OCI-LY7 (cell line): ENCODE data around the gene MROH7. TPM values are rescaled to one million over a fixed set of nuclear protein-coding genes. Genes with fewer than 3 reads are reported as not detected.

Experiments
- BruUV-seq: library from RNA; stranded (reverse); fragments of 400-500 nt; replicated peaks from 2 replicates; lab custom pipeline; 2021; lab: Mats Ljungman, UMichigan
- CTCF ChIA-PET: fragments of 300-600 bp; sonication (Branson Sonifier 250); formaldehyde crosslinking; loops from one replicate; lab custom pipeline; 2022; ENCODE audit warnings: antibody characterized with exemption; ENCODE audit not compliant: unreplicated experiment; lab: Charles Lee
- POLR2A ChIA-PET: fragments of 300-600 bp; sonication (Branson Sonifier 250); formaldehyde crosslinking; loops from one replicate; lab custom pipeline; 2022; ENCODE audit warnings: antibody characterized with exemption; lab: Charles Lee
- DNase-seq: peaks from one replicate; pipeline ENCODE4 v3.0.0-alpha.2; 2015; ENCODE audit warnings: low spot score
- H2AFZ ChIP-seq: fragments of 200-600 bp; sonication (generic), shearing (Covaris generic); 2 replicates; pipeline ENCODE4 v1.6.1; 2014; ENCODE audit warnings: mild to moderate bottlenecking, antibody characterized with exemption, low read length, moderate library complexity
- H3K27ac ChIP-seq: fragments of 200-600 bp; sonication (generic); 2 replicates; pipeline ENCODE4 v1.5.1; 2014; ENCODE audit warnings: mixed run types, low read depth, mild to moderate bottlenecking, moderate library complexity, low read length, inconsistent platforms; ENCODE audit not compliant: poor library complexity, severe bottlenecking
- H3K36me3 ChIP-seq: fragments of 200-600 bp; sonication (generic); 2 replicates; pipeline ENCODE4 v1.6.1; 2014; ENCODE audit warnings: mild to moderate bottlenecking, antibody characterized with exemption, low read length, moderate library complexity, mixed read lengths; ENCODE audit not compliant: insufficient read depth
- H3K4me1 ChIP-seq: fragments of 200-600 bp; sonication (generic); 2 replicates; pipeline ENCODE4 v1.5.1; 2014; ENCODE audit warnings: mild to moderate bottlenecking, low read length; ENCODE audit not compliant: insufficient read depth, poor library complexity, severe bottlenecking
- H3K4me2 ChIP-seq: fragments of 200-600 bp; sonication (generic); 2 replicates; pipeline ENCODE4 v1.6.1; 2014; ENCODE audit warnings: mild to moderate bottlenecking, low read length
- H3K4me3 ChIP-seq: fragments of 200-600 bp; sonication (generic); 2 replicates; pipeline ENCODE4 v1.5.1; 2014; ENCODE audit warnings: mild to moderate bottlenecking, low read depth, low read length; ENCODE audit not compliant: poor library complexity, severe bottlenecking
- H3K79me2 ChIP-seq: fragments of 200-600 bp; sonication (generic); 2 replicates; pipeline ENCODE4 v1.6.1; 2016; ENCODE audit warnings: low read depth, mild to moderate bottlenecking, low read length, moderate library complexity, mixed read lengths; ENCODE audit not compliant: insufficient read depth
- H3K9me2 ChIP-seq: fragments of 200-600 bp; sonication (generic); 2 replicates; pipeline ENCODE4 v1.6.1; 2016; ENCODE audit warnings: mild to moderate bottlenecking, low read length, mixed read lengths; ENCODE audit not compliant: insufficient read depth
- H3K9me3 ChIP-seq: fragments of 200-600 bp; sonication (generic); 2 replicates; pipeline ENCODE4 v1.6.1; 2014; ENCODE audit warnings: mild to moderate bottlenecking, mixed run types, low read length, mixed read lengths
- H4K20me1 ChIP-seq: fragments of 200-600 bp; sonication (generic); 2 replicates; pipeline ENCODE4 v1.6.1; 2014; ENCODE audit warnings: mild to moderate bottlenecking, antibody characterized with exemption, low read length, moderate library complexity, mixed read lengths; ENCODE audit not compliant: insufficient read depth
- CTCF ChIP-seq: fragments of 200-600 bp; sonication (generic); conservative IDR thresholded peaks from 2 replicates; pipeline ENCODE4 v1.5.1; 2014; ENCODE audit warnings: mild to moderate bottlenecking, antibody characterized with exemption, low read length, moderate library complexity, mixed read lengths
- EZH2phosphoT487 ChIP-seq: fragments of 200-600 bp; sonication (generic); IDR thresholded peaks from 2 replicates; pipeline ENCODE4 v1.6.1; 2018; ENCODE audit warnings: low read depth, borderline replicate concordance, mild to moderate bottlenecking, mixed run types, antibody characterized with exemption, low read length, moderate library complexity, mixed read lengths
- intact Hi-C: fragments of 100-400 bp; cut with micrococcal nuclease; formaldehyde crosslinking; loops from one replicate; pipeline ENCODE4 v1.10.0; 2022; ENCODE audit not compliant: unreplicated experiment
- total RNA-seq, 2 experiments: library from RNA; depleted of rRNA in 1 of 2; stranded (reverse); fragments of >200 nt in 1 of 2; shearing (Covaris generic) in 1 of 2; gene quantifications; 2 replicates each; pipeline ENCODE4 v1.2.3, GENCODE V29; 2014 to 2022

The MROH7 gene
- total RNA-seq, 2 experiments from 2014 or later: not detected

- no peak overlapping the region for H3K4me2 ChIP-seq
- no peaks in the 10 kb centered on the region for H3K36me3 ChIP-seq
- H3K9me3 ChIP-seq: no peaks in the 10 kb centered on the region
- H3K4me1 ChIP-seq: peaks cover 7% of the 10 kb centered on the region
- H3K27ac ChIP-seq: no peak overlapping the region
- no peaks in the 10 kb centered on the region for H3K9me2 ChIP-seq
- H3K79me2 ChIP-seq: no peaks in the 10 kb centered on the region
- POLR2A ChIA-PET: no interaction called here
- no peak overlapping the region for H3K4me3 ChIP-seq
- CTCF ChIA-PET: interaction anchor here (0.6 kb wide), 1 partner anchor 761 kb away, joined by 4 read pairs; no protein-coding TSS in a partner anchor
- BruUV-seq: no TSS peak
- intact Hi-C loops: no loop called here
- TF ChIP-seq EZH2phosphoT487 (no peak), CTCF (no peak)
- H4K20me1 ChIP-seq: no peaks in the 10 kb centered on the region
- no peak for DNase-seq
- H2AFZ ChIP-seq: no peak overlapping the region
Observed at GRCh38 chr1:54609301-54609921, 32.2 kb upstream of the MROH7 start.

GRCh38 chr1:54610048-54610447 lies 31.5 kb upstream of the MROH7 start:
- no TSS peak for BruUV-seq
- POLR2A ChIA-PET: no interaction called here
- H2AFZ ChIP-seq: no peak overlapping the region
- no peak overlapping the region for H3K27ac ChIP-seq
- H3K4me1 ChIP-seq: peaks cover under 1% of the 10 kb centered on the region
- CTCF ChIA-PET: no interaction called here
- H3K9me3 ChIP-seq: no peaks in the 10 kb centered on the region
- no peaks in the 10 kb centered on the region for H3K36me3 ChIP-seq
- no peak overlapping the region for H3K4me2 ChIP-seq
- TF ChIP-seq CTCF (no peak), EZH2phosphoT487 (no peak)
- H3K79me2 ChIP-seq: no peaks in the 10 kb centered on the region
- no peak for DNase-seq
- H4K20me1 ChIP-seq: no peaks in the 10 kb centered on the region
- no peaks in the 10 kb centered on the region for H3K9me2 ChIP-seq
- intact Hi-C loops: no loop called here
- no peak overlapping the region for H3K4me3 ChIP-seq
